IMR-90 (cell line): ENCODE data around the gene HEATR5A.

Experiments used
- CHD1 ChIP-seq: IDR thresholded peaks from 2 replicates; pipeline ENCODE4 v1.6.1; 2012; ENCODE audit warnings: low read depth, low read length, improper control_type of control experiment
- CTCF ChIP-seq: conservative IDR thresholded peaks from 2 replicates; pipeline ENCODE4 v1.5.1; 2012; ENCODE audit warnings: mild to moderate bottlenecking, low read depth, low read length, improper control_type of control experiment
- MAFK ChIP-seq: IDR thresholded peaks from 2 replicates; pipeline ENCODE4 v1.6.1; 2012; ENCODE audit warnings: low read depth, low read length, improper control_type of control experiment
- SMC3 ChIP-seq: fragments of 150-350 bp; IDR thresholded peaks from 2 replicates; pipeline ENCODE4 v1.6.1; 2016; ENCODE audit warnings: low read depth, mild to moderate bottlenecking, antibody characterized with exemption, low read length, moderate library complexity

- TF ChIP-seq CTCF (no peak), MAFK (no peak), CHD1 (no peak), SMC3 (no peak)
Measured at GRCh38 chr14:31400031-31400638, 20.2 kb downstream of the HEATR5A start.
